ENCODE results near the gene ZFHX3. TPM values are rescaled to one million over a fixed set of nuclear protein-coding genes. Genes with fewer than 3 reads are reported as not detected.

Gene ZFHX3
- polyA plus RNA-seq, 1 donor (not counting 4 experiments of a cell fraction or from before 2014, with no cell fraction given) = 1.2 TPM

GRCh38 chr16:72889616-72890582 is 158.0 kb downstream of the ZFHX3 start:
- no peaks in the 10 kb centered on the region for H3K4me1 ChIP-seq (ENCODE audit: control insufficient read depth, extremely low read depth, insufficient read depth, low read length)
- H3K79me2 ChIP-seq (ENCODE audit: control insufficient read depth, insufficient read depth, low read length) = no peaks in the 10 kb centered on the region
- no peaks in the 10 kb centered on the region for H3K9me3 ChIP-seq (ENCODE audit: control insufficient read depth, low read depth, low read length)
- DNase-seq (ENCODE audit: low read depth, low spot score) = no peak
- dilution Hi-C loops (cut with MboI; ENCODE audit: extremely low pct_ligation_motif_present, low sequenced_read_pairs) = no loop called here
- no peak overlapping the region for H3K4me3 ChIP-seq (ENCODE audit: control insufficient read depth in 2 of 3, extremely low read depth in 1 of 3, insufficient read depth in 2 of 3, low read depth in 1 of 3, low read length in 3 of 3)
- no peaks in the 10 kb centered on the region for H4K20me1 ChIP-seq (ENCODE audit: control insufficient read depth, extremely low read depth, insufficient read depth, low read length)
- no peak overlapping the region for H3K27ac ChIP-seq (ENCODE audit: control insufficient read depth, insufficient read depth, low read length)
- H3K9me1 ChIP-seq (ENCODE audit: control insufficient read depth, extremely low read depth, insufficient read depth, low read length) = no peaks in the 10 kb centered on the region
- no peak for TF ChIP-seq EZH2 (IDR thresholded peaks at IDR 0.05; ENCODE audit: low read length)
- TF ChIP-seq, protein P1, sequence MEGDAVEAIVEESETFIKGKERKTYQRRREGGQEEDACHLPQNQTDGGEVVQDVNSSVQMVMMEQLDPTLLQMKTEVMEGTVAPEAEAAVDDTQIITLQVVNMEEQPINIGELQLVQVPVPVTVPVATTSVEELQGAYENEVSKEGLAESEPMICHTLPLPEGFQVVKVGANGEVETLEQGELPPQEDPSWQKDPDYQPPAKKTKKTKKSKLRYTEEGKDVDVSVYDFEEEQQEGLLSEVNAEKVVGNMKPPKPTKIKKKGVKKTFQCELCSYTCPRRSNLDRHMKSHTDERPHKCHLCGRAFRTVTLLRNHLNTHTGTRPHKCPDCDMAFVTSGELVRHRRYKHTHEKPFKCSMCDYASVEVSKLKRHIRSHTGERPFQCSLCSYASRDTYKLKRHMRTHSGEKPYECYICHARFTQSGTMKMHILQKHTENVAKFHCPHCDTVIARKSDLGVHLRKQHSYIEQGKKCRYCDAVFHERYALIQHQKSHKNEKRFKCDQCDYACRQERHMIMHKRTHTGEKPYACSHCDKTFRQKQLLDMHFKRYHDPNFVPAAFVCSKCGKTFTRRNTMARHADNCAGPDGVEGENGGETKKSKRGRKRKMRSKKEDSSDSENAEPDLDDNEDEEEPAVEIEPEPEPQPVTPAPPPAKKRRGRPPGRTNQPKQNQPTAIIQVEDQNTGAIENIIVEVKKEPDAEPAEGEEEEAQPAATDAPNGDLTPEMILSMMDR (optimal IDR thresholded peaks at IDR 0.05 in 1 of 3, IDR thresholded peaks at IDR 0.05 in 1 of 3, conservative IDR thresholded peaks at IDR 0.05 in 1 of 3; ENCODE audit: extremely low read depth in 1 of 3, insufficient read depth in 2 of 3, low read length in 3 of 3) = no peak
- no peak overlapping the region for H3K9ac ChIP-seq (ENCODE audit: control insufficient read depth, extremely low read depth, insufficient read depth, low read length)
- no peaks in the 10 kb centered on the region for H3K27me3 ChIP-seq (ENCODE audit: control insufficient read depth, extremely low read depth, insufficient read depth, low read length)
- no peak overlapping the region for H3K4me2 ChIP-seq (ENCODE audit: control insufficient read depth, extremely low read depth, insufficient read depth, low read depth, low read length)
- FAIRE-seq = no peak
- no peak overlapping the region for H2AFZ ChIP-seq (ENCODE audit: control insufficient read depth, low read length)
- peaks cover 6% of the 10 kb centered on the region in 2 experiments for H3K36me3 ChIP-seq (ENCODE audit: control insufficient read depth in 2 of 2, extremely low read depth in 1 of 2, insufficient read depth in 2 of 2, low read length in 2 of 2)

GRCh38 chr16:72887537-72887936 is 160.4 kb downstream of the ZFHX3 start:
- Histone ChIP-seq H3K9ac (ENCODE audit: control insufficient read depth, extremely low read depth, insufficient read depth, low read length) (no peak overlapping the region), H3K4me2 (ENCODE audit: control insufficient read depth, extremely low read depth, insufficient read depth, low read depth, low read length) (no peak overlapping the region), H3K27me3 (ENCODE audit: control insufficient read depth, extremely low read depth, insufficient read depth, low read length) (no peaks in the 10 kb centered on the region), H3K4me1 (ENCODE audit: control insufficient read depth, extremely low read depth, insufficient read depth, low read length) (no peaks in the 10 kb centered on the region), H3K36me3 (ENCODE audit: control insufficient read depth in 2 of 2, extremely low read depth in 1 of 2, insufficient read depth in 2 of 2, low read length in 2 of 2) (peaks cover 6% of the 10 kb centered on the region in 2 experiments), H3K27ac (ENCODE audit: control insufficient read depth, insufficient read depth, low read length) (no peak overlapping the region), H3K4me3 (ENCODE audit: control insufficient read depth in 2 of 3, extremely low read depth in 1 of 3, insufficient read depth in 2 of 3, low read depth in 1 of 3, low read length in 3 of 3) (no peak overlapping the region), H3K9me1 (ENCODE audit: control insufficient read depth, extremely low read depth, insufficient read depth, low read length) (no peaks in the 10 kb centered on the region), H4K20me1 (ENCODE audit: control insufficient read depth, extremely low read depth, insufficient read depth, low read length) (no peaks in the 10 kb centered on the region), H3K9me3 (ENCODE audit: control insufficient read depth, low read depth, low read length) (no peaks in the 10 kb centered on the region), H2AFZ (ENCODE audit: control insufficient read depth, low read length) (no peak overlapping the region), H3K79me2 (ENCODE audit: control insufficient read depth, insufficient read depth, low read length) (no peaks in the 10 kb centered on the region)
- dilution Hi-C loops (cut with MboI; ENCODE audit: extremely low pct_ligation_motif_present, low sequenced_read_pairs) = no loop called here
- no peak for DNase-seq (ENCODE audit: low read depth, low spot score)
- no peak for FAIRE-seq
- TF ChIP-seq EZH2 (IDR thresholded peaks at IDR 0.05; ENCODE audit: low read length) = no peak
- TF ChIP-seq, protein P1 (optimal IDR thresholded peaks at IDR 0.05 in 1 of 3, IDR thresholded peaks at IDR 0.05 in 1 of 3, conservative IDR thresholded peaks at IDR 0.05 in 1 of 3; ENCODE audit: extremely low read depth in 1 of 3, insufficient read depth in 2 of 3, low read length in 3 of 3) = no peak
